ENCODE data around the gene MRE11. TPM values are rescaled to one million over a fixed set of nuclear protein-coding genes. Genes with fewer than 3 reads are reported as not detected.

MRE11 gene
- 11.3 TPM for polyA plus RNA-seq (2013, experiment 1 of 2; ENCODE audit: insufficient read length)
- 12.2 TPM for polyA plus RNA-seq (2013, experiment 2 of 2; ENCODE audit: insufficient read length)

- peak; percentile 98 for DNase-seq
These were observed at the start of gene MRE11, which contains the start of gene ANKRD49 for GRCh38 chr11:94493281-94494125. Gene MRE11 (minus strand): TSS chr11:94493844. CDS start chr11:94492801, 1,043 bp downstream. Gene ANKRD49 (plus strand): TSS chr11:94493984. CDS start chr11:94496694, 2,710 bp downstream.

GRCh38 chr11:94539420-94539819 lies 45.8 kb upstream of the MRE11 start:
- DNase-seq = no peak

GRCh38 chr11:94537031-94537600 lies 43.5 kb upstream of the MRE11 start:
- DNase-seq = peak; percentile 92

- DNase-seq = no peak
These were observed 42.7 kb upstream of the MRE11 start for GRCh38 chr11:94536386-94536785.

GRCh38 chr11:94533696-94534630 lies 40.3 kb upstream of the MRE11 start:
- peak; percentile 39 for DNase-seq

GRCh38 chr11:94533206-94533605 lies 39.6 kb upstream of the MRE11 start:
- no peak for DNase-seq

- no peak for DNase-seq
These were observed 38.6 kb upstream of the MRE11 start for GRCh38 chr11:94532211-94532610.

- DNase-seq = peak; percentile 34
These were observed 34.9 kb upstream of the MRE11 start for GRCh38 chr11:94528551-94528950.

- DNase-seq = no peak
These were observed 33.2 kb upstream of the MRE11 start for GRCh38 chr11:94526645-94527438.

GRCh38 chr11:94525546-94526324 lies 32.1 kb upstream of the MRE11 start:
- peak; percentile 89 for DNase-seq

GRCh38 chr11:94524341-94524740 lies 30.7 kb upstream of the MRE11 start:
- no peak for DNase-seq

- DNase-seq = peak; percentile 38
These were observed 28.0 kb upstream of the MRE11 start for GRCh38 chr11:94521684-94522083.

GRCh38 chr11:94519478-94520084 lies 25.9 kb upstream of the MRE11 start:
- peak; percentile 45 for DNase-seq

- DNase-seq = no peak
These were observed 24.7 kb upstream of the MRE11 start for GRCh38 chr11:94518300-94518699.

GRCh38 chr11:94516725-94517124 lies 23.1 kb upstream of the MRE11 start:
- no peak for DNase-seq

GRCh38 chr11:94515398-94515797 lies 21.8 kb upstream of the MRE11 start:
- no peak for DNase-seq

GRCh38 chr11:94513091-94513490 lies 19.4 kb upstream of the MRE11 start:
- no peak for DNase-seq

GRCh38 chr11:94511932-94512781 lies 18.5 kb upstream of the MRE11 start, which contains the start of gene C11orf97:
Gene C11orf97 (plus strand): TSS chr11:94512461. CDS start chr11:94512529, 68 bp downstream.
- DNase-seq = peak; percentile 44

GRCh38 chr11:94507485-94507884 lies 13.8 kb upstream of the MRE11 start:
- no peak for DNase-seq
